ENCODE results near the gene EBNA1BP2.

DNA sequence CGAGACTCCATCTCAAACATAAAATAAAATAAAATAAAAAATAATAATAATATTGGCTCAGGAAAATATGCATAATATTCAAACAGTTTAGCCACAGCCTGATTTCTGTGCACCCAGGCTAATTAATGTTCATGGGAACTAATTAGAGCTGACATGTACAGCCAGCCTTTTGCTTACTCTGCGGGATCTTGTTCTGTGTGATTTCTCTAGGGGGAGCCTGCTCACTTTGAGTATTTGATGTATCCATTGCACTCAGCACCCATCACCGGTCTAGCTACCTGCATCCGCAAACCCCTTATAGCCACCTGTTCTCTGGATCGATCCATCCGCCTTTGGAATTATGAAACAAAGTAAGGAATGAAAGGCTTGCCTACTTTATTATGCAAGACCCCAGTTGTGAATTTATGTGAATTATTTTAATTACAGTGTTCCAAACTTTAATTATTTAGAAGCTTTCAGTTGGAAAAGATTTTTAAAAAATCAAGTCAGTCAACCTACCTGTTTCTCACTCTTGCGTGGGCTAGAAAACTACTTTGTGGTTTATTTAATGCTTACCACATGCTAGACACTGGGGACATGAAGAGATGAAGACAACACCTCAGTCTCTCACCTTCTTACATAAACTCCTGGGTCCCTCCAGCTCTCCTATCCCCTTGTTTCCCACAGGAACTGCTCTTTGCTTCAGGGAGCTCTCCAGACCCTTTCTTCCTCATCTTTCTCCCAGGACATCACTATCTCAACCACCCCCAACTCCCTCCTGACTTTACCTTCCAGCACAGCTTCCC, 25.4 kb upstream of the EBNA1BP2 start:
- TF ChIP-seq, protein P1, sequence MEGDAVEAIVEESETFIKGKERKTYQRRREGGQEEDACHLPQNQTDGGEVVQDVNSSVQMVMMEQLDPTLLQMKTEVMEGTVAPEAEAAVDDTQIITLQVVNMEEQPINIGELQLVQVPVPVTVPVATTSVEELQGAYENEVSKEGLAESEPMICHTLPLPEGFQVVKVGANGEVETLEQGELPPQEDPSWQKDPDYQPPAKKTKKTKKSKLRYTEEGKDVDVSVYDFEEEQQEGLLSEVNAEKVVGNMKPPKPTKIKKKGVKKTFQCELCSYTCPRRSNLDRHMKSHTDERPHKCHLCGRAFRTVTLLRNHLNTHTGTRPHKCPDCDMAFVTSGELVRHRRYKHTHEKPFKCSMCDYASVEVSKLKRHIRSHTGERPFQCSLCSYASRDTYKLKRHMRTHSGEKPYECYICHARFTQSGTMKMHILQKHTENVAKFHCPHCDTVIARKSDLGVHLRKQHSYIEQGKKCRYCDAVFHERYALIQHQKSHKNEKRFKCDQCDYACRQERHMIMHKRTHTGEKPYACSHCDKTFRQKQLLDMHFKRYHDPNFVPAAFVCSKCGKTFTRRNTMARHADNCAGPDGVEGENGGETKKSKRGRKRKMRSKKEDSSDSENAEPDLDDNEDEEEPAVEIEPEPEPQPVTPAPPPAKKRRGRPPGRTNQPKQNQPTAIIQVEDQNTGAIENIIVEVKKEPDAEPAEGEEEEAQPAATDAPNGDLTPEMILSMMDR (conservative IDR thresholded peaks at IDR 0.05; ENCODE audit: low read length), result 0 out of 2 replicates have a peak, but pooled peaks have one; percentile 31
- no peak for TF ChIP-seq EZH2phosphoT487 (IDR thresholded peaks at IDR 0.05; ENCODE audit: borderline replicate concordance)

Data from Loucy (cell line).